AG04449 (cell line): ENCODE measurements around the gene ONECUT2.

Experiments used
- CTCF ChIA-PET: fragments of 350-600 bp; formaldehyde crosslinking; extraction: SDS; loops from one replicate; lab custom pipeline; 2021; ENCODE audit warnings: antibody characterized with exemption; lab: Yijun Ruan, JAX
- POLR2A ChIA-PET: fragments of 400-600, 350-600 bp; formaldehyde crosslinking; extraction: SDS; loops from one replicate; lab custom pipeline; 2020; ENCODE audit warnings: antibody characterized with exemption, inconsistent platforms; lab: Yijun Ruan, JAX
- DNase-seq: peaks from one replicate; pipeline ENCODE4 v3.0.0-alpha.2; 2010; ENCODE audit warnings: low read depth, low spot score
- H3K4me3 ChIP-seq: 2 replicates; pipeline ENCODE4 v1.5.1; 2011; ENCODE audit warnings: low read depth, mild to moderate bottlenecking, control low read depth, low read length
- CTCF ChIP-seq: IDR thresholded peaks from one replicate; pipeline ENCODE4 v1.5.1; 2011; ENCODE audit warnings: mild to moderate bottlenecking, moderate library complexity, low read length, control low read depth, inconsistent platforms; ENCODE audit not compliant: insufficient read depth; ENCODE audit errors: missing control alignments

ONECUT2 gene

GRCh38 chr18:57435846-57436190 is 644 bp downstream of the ONECUT2 start:
- ChIA-PET CTCF (no interaction called here), POLR2A (no interaction called here)
- no peak overlapping the region for H3K4me3 ChIP-seq
- DNase-seq: no peak
- TF ChIP-seq CTCF: no peak

GRCh38 chr18:57436191-57436964 is 1.2 kb downstream of the ONECUT2 start:
- ChIA-PET POLR2A (no interaction called here), CTCF (no interaction called here)
- no peak for DNase-seq
- no peak for TF ChIP-seq CTCF
- H3K4me3 ChIP-seq: no peak overlapping the region

- CTCF ChIA-PET: no interaction called here
- no peak for DNase-seq
- H3K4me3 ChIP-seq: no peak overlapping the region
- TF ChIP-seq CTCF: no peak
- POLR2A ChIA-PET: no interaction called here
Observed at GRCh38 chr18:57436965-57437333, 1.8 kb downstream of the ONECUT2 start.

GRCh38 chr18:57437402-57437765 is 2.2 kb downstream of the ONECUT2 start:
- DNase-seq: no peak
- ChIA-PET POLR2A (no interaction called here), CTCF (interaction anchor here (0.6 kb wide), 1 partner anchor 687 kb away, joined by 3 read pairs; no protein-coding TSS in a partner anchor)
- H3K4me3 ChIP-seq: no peak overlapping the region; the same call in 1 of the 2 replicates
- no peak for TF ChIP-seq CTCF

- ChIA-PET POLR2A (no interaction called here), CTCF (interaction anchor here (0.6 kb wide), 1 partner anchor 688 kb away, joined by 3 read pairs; no protein-coding TSS in a partner anchor)
- H3K4me3 ChIP-seq: no peak overlapping the region; the same call in 1 of the 2 replicates
- TF ChIP-seq CTCF: peak; percentile 53
- DNase-seq: no peak
Observed at GRCh38 chr18:57437766-57438671, 2.8 kb downstream of the ONECUT2 start.
